ENCODE results near the gene ZNF468.
"Not testable (repeated sequence)": the region's sequence is repeated elsewhere in the genome, so short reads cannot be mapped to it uniquely, and the experiment has no call there.

Gene ZNF468

GRCh38 chr19:52857378-52858191, at the start of gene ZNF468:
Gene ZNF468, minus strand, starts transcription at chr19:52857619. Its CDS starts 3,347 bp downstream, at chr19:52854272.
- H3K36me3 ChIP-seq (ENCODE audit: insufficient read depth, low read length); H3K9me3 ChIP-seq (ENCODE audit: control insufficient read depth, insufficient read depth, low read length); H3K4me1 ChIP-seq (ENCODE audit: insufficient read depth, low read length): not testable (repeated sequence)
- peak within 1 kb of the TSS; percentile 89 for H3K9ac ChIP-seq (ENCODE audit: low read depth, low read length)

GRCh38 chr19:52904052-52904780, 46.8 kb upstream of the ZNF468 start:
- H3K4me1 ChIP-seq (ENCODE audit: insufficient read depth, low read length); H3K36me3 ChIP-seq (ENCODE audit: insufficient read depth, low read length); H3K9me3 ChIP-seq (ENCODE audit: control insufficient read depth, insufficient read depth, low read length); H3K9ac ChIP-seq (ENCODE audit: low read depth, low read length): not testable (repeated sequence)

GRCh38 chr19:52901842-52902241, 44.4 kb upstream of the ZNF468 start:
- H3K9ac ChIP-seq (ENCODE audit: low read depth, low read length), result no peak overlapping the region
- H3K4me1 ChIP-seq (ENCODE audit: insufficient read depth, low read length), result peaks cover 5% of the 10 kb centered on the region; the same call in 1 of the 2 replicates
- H3K9me3 ChIP-seq (ENCODE audit: control insufficient read depth, insufficient read depth, low read length), result peaks cover under 1% of the 10 kb centered on the region; the same call in 1 of the 2 replicates
- H3K36me3 ChIP-seq (ENCODE audit: insufficient read depth, low read length), result peaks cover 2% of the 10 kb centered on the region

GRCh38 chr19:52898596-52898995, 41.2 kb upstream of the ZNF468 start:
- H3K4me1 ChIP-seq (ENCODE audit: insufficient read depth, low read length), result not testable (repeated sequence)
- peak overlapping the region; percentile 62; the same call in 1 of the 2 replicates for H3K9ac ChIP-seq (ENCODE audit: low read depth, low read length)

GRCh38 chr19:52898101-52898500, 40.7 kb upstream of the ZNF468 start:
- peaks cover 5% of the 10 kb centered on the region; the same call in 1 of the 2 replicates for H3K4me1 ChIP-seq (ENCODE audit: insufficient read depth, low read length)
- H3K9ac ChIP-seq (ENCODE audit: low read depth, low read length), result peak overlapping the region; percentile 62
- no peaks in the 10 kb centered on the region for H3K9me3 ChIP-seq (ENCODE audit: control insufficient read depth, insufficient read depth, low read length)
- peaks cover 4% of the 10 kb centered on the region; the same call in 1 of the 2 replicates for H3K36me3 ChIP-seq (ENCODE audit: insufficient read depth, low read length)

More at GRCh38 chr19:52898596-52898995, 41.2 kb upstream of the ZNF468 start:
- not testable (repeated sequence) for H3K9me3 ChIP-seq (ENCODE audit: control insufficient read depth, insufficient read depth, low read length); H3K36me3 ChIP-seq (ENCODE audit: insufficient read depth, low read length)

- H3K9me3 ChIP-seq (ENCODE audit: control insufficient read depth, insufficient read depth, low read length), result no peaks in the 10 kb centered on the region
- peaks cover 4% of the 10 kb centered on the region; the same call in 1 of the 2 replicates for H3K36me3 ChIP-seq (ENCODE audit: insufficient read depth, low read length)
- peak within 1 kb of the TSS; percentile 94 for H3K9ac ChIP-seq (ENCODE audit: low read depth, low read length)
- peaks cover 5% of the 10 kb centered on the region; the same call in 1 of the 2 replicates for H3K4me1 ChIP-seq (ENCODE audit: insufficient read depth, low read length)
Measured at GRCh38 chr19:52897138-52897935, 39.9 kb upstream of the ZNF468 start, which contains the start of gene ZNF320. Gene ZNF320, minus strand, starts transcription at chr19:52897635. Its CDS starts 7,380 bp downstream, at chr19:52890255.

- Histone ChIP-seq H3K4me1 (ENCODE audit: insufficient read depth, low read length) (no peaks in the 10 kb centered on the region), H3K9ac (ENCODE audit: low read depth, low read length) (peak overlapping the region; percentile 94), H3K9me3 (ENCODE audit: control insufficient read depth, insufficient read depth, low read length) (no peaks in the 10 kb centered on the region), H3K36me3 (ENCODE audit: insufficient read depth, low read length) (peaks cover 4% of the 10 kb centered on the region; the same call in 1 of the 2 replicates)
Measured at GRCh38 chr19:52896431-52897137, 39.2 kb upstream of the ZNF468 start.

GRCh38 chr19:52891336-52891735, 33.9 kb upstream of the ZNF468 start:
- Histone ChIP-seq H3K9me3 (ENCODE audit: control insufficient read depth, insufficient read depth, low read length) (no peaks in the 10 kb centered on the region), H3K36me3 (ENCODE audit: insufficient read depth, low read length) (peaks cover 21% of the 10 kb centered on the region), H3K9ac (ENCODE audit: low read depth, low read length) (no peak overlapping the region), H3K4me1 (ENCODE audit: insufficient read depth, low read length) (no peaks in the 10 kb centered on the region)

- Histone ChIP-seq H3K36me3 (ENCODE audit: insufficient read depth, low read length) (peaks cover 21% of the 10 kb centered on the region), H3K9me3 (ENCODE audit: control insufficient read depth, insufficient read depth, low read length) (no peaks in the 10 kb centered on the region), H3K9ac (ENCODE audit: low read depth, low read length) (no peak overlapping the region), H3K4me1 (ENCODE audit: insufficient read depth, low read length) (no peaks in the 10 kb centered on the region)
Measured at GRCh38 chr19:52889931-52890330, 32.5 kb upstream of the ZNF468 start.

- H3K36me3 ChIP-seq (ENCODE audit: insufficient read depth, low read length), result peaks cover 27% of the 10 kb centered on the region
- no peaks in the 10 kb centered on the region for H3K9me3 ChIP-seq (ENCODE audit: control insufficient read depth, insufficient read depth, low read length)
- H3K4me1 ChIP-seq (ENCODE audit: insufficient read depth, low read length), result no peaks in the 10 kb centered on the region
- H3K9ac ChIP-seq (ENCODE audit: low read depth, low read length), result no peak overlapping the region
Measured at GRCh38 chr19:52889076-52889475, 31.7 kb upstream of the ZNF468 start.

- no peak overlapping the region for H3K9ac ChIP-seq (ENCODE audit: low read depth, low read length)
- peaks cover 15% of the 10 kb centered on the region for H3K9me3 ChIP-seq (ENCODE audit: control insufficient read depth, insufficient read depth, low read length)
- no peaks in the 10 kb centered on the region for H3K4me1 ChIP-seq (ENCODE audit: insufficient read depth, low read length)
- H3K36me3 ChIP-seq (ENCODE audit: insufficient read depth, low read length), result peaks cover 46% of the 10 kb centered on the region
Measured at GRCh38 chr19:52880895-52881389, 23.5 kb upstream of the ZNF468 start.

- not testable (repeated sequence) for H3K4me1 ChIP-seq (ENCODE audit: insufficient read depth, low read length); H3K36me3 ChIP-seq (ENCODE audit: insufficient read depth, low read length); H3K9ac ChIP-seq (ENCODE audit: low read depth, low read length); H3K9me3 ChIP-seq (ENCODE audit: control insufficient read depth, insufficient read depth, low read length)
Measured at GRCh38 chr19:52872996-52873395, 15.6 kb upstream of the ZNF468 start.

- no peaks in the 10 kb centered on the region for H3K9me3 ChIP-seq (ENCODE audit: control insufficient read depth, insufficient read depth, low read length)
- no peaks in the 10 kb centered on the region for H3K4me1 ChIP-seq (ENCODE audit: insufficient read depth, low read length)
- H3K9ac ChIP-seq (ENCODE audit: low read depth, low read length), result no peak overlapping the region
- no peaks in the 10 kb centered on the region for H3K36me3 ChIP-seq (ENCODE audit: insufficient read depth, low read length)
Measured at GRCh38 chr19:52871466-52871865, 14.0 kb upstream of the ZNF468 start.
